ENCODE measurements around the gene DOCK9.
"Not testable (repeated sequence)": the region's sequence is repeated elsewhere in the genome, so short reads cannot be mapped to it uniquely, and the experiment has no call there.

DOCK9 gene

GRCh38 chr13:98754468-98754867, 223.4 kb downstream of the DOCK9 start:
- DNase-seq (ENCODE audit: insufficient read length, low spot score); FAIRE-seq: not testable (repeated sequence)

GRCh38 chr13:98752467-98753290, 225.2 kb downstream of the DOCK9 start, which contains the start of gene SLC15A1:
TSS of gene SLC15A1 (minus strand) at chr13:98752672. CDS start at chr13:98752598, 74 bp downstream.
- FAIRE-seq (no peak), DNase-seq (ENCODE audit: insufficient read length, low spot score) (no peak)

DNA sequence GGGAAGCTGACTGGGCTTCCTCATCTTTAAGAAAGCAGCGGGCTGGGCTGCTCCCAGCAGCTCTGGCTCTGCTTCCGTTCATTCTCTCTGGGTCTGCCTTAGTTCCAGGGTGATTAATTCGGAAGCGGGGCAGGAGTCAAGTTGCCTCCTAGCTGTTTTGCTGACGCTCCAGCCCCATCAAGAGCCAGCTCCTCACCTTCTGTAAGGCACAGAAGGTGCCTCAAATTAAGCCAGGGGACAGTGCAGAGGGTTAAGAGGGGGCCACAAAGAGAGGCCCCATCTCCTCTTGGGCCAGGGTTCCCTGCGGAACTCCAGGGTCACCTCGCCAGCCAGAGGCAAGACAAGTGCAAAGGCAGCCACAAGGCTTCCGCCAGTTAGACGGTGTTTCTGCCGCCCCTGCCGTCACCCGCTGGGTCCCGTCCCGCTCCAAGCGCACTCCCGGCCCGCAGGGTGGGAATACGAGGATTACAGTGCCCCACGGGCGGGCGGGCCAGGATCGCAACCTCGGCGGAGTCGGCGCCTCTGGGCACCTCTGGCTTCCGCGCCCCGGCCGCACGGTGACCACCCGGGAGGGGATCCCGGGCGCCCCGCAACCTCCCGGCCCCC, 225.9 kb downstream of the DOCK9 start:
- DNase-seq (ENCODE audit: insufficient read length, low spot score) (no peak), FAIRE-seq (no peak)

DNA sequence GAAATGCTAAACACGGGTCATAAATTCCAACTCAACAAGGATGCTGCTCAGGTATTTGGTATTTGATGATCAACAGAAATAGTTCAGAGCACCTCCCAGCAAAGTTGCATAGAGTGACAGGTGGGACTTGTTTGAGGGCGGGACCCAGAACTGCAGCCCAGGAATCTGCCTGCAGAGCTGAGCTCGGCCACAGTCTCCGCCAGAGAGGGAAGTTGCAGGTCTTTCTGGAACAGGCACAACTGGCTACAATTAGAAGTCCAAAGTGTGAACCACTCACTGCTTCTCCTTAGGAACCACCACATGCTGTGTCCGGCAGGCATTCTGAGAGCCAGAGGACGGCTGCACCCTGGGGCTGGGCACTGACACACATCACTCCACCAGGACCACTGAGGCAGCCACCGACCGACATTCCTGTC, 226.5 kb downstream of the DOCK9 start:
- no peak for DNase-seq (ENCODE audit: insufficient read length, low spot score)
- no peak for FAIRE-seq

DNA sequence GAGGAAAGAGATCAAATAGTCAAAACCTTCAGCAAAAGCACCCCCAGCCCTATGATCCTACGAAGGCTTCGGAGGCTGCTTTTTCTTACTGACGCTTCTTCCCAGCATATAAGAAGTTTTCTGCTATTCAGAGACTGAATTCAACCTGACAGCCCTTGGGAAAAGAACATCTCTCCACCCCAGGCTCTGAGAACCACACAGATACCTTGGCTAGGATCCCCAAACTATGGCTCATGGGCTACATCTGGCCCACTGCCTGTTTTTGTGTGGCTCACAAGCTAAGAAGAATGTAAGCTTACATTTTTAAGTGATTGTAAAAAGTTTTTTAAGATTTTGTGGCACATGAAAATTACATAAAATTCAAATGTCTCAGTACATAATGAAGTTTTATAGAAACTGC, 228.4 kb downstream of the DOCK9 start:
- DNase-seq (ENCODE audit: insufficient read length, low spot score), result no peak
- no peak for FAIRE-seq

DNA sequence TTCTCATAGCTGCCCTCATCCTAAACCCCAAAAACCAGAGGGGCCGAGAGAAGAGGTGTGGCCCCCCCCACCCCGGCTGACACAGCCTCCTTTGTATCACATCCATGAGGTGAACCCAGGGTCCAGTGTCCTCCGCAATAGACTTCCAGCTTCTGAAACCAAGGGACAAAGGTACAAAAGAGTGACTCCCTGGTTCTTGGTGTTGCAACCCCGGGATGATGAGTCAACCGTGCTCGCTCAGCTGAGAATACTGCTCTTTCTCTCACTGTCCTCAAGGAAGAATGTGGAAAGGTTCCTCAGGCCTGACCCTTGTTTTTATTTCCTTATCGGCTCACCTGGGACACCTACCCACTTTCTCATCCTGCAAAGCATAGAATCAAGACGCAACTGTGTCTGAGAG, 230.9 kb downstream of the DOCK9 start:
- DNase-seq (ENCODE audit: insufficient read length, low spot score) (no peak), FAIRE-seq (no peak)

Data from HTR-8/SVneo (cell line).